ENCODE measurements around the gene COL23A1. TPM values are rescaled to one million over a fixed set of nuclear protein-coding genes. Genes with fewer than 3 reads are reported as not detected.

COL23A1 gene
- polyA plus RNA-seq, 1 donor from 2014 or later: 0.18 TPM

DNA sequence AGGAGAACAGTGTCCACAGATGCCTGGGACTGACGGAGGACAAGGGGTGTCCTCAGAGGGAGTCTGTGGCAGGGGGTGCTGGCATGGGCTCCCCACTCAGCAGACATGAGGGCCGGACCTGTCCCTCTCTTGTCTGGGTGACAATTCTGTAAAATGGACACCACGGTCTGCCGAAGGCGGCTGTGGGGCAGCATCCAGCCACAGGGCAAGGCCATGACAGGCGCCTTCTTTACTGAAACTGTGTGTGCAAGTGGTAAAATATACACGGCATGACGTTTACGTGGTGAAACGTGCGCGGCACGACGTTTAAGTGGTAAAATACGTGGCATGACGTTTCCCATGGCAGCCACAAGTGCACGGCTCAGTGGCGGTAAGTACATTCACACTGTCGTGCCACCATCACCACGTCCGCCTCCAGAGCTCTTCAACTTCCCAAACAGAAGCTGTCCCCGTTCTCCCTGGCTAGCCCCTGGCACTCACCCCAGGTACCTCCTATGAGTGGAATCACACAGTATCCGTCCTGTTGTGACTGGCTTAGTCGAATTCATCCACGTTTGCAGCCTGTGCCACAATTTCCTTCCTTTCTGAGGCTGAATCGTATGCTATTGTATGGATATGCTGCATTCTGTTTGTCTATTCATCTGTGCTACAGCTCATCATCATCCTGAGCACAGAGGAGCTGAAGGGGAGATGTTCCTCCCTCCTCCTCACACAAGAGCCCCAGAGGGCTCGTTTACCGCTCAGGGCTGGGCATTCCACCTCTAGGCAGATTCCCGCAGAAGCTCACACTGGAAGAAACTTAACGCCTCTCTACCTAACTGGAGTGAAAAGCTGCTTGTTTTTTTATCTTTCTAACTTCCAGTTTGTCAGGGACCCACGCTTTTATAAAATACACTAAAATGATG, 52.5 kb downstream of the COL23A1 start:
- Mint-ChIP-seq H3K27me3 (peaks cover 2% of the 10 kb centered on the region), H3K4me3 (no peak overlapping the region), H3K27ac (no peak overlapping the region), H3K4me1 (no peaks in the 10 kb centered on the region), H3K9me3 (peaks cover 0 to 1% (median 0%) of the 10 kb centered on the region in 3 donors), H3K36me3 (no peaks in the 10 kb centered on the region)

DNA sequence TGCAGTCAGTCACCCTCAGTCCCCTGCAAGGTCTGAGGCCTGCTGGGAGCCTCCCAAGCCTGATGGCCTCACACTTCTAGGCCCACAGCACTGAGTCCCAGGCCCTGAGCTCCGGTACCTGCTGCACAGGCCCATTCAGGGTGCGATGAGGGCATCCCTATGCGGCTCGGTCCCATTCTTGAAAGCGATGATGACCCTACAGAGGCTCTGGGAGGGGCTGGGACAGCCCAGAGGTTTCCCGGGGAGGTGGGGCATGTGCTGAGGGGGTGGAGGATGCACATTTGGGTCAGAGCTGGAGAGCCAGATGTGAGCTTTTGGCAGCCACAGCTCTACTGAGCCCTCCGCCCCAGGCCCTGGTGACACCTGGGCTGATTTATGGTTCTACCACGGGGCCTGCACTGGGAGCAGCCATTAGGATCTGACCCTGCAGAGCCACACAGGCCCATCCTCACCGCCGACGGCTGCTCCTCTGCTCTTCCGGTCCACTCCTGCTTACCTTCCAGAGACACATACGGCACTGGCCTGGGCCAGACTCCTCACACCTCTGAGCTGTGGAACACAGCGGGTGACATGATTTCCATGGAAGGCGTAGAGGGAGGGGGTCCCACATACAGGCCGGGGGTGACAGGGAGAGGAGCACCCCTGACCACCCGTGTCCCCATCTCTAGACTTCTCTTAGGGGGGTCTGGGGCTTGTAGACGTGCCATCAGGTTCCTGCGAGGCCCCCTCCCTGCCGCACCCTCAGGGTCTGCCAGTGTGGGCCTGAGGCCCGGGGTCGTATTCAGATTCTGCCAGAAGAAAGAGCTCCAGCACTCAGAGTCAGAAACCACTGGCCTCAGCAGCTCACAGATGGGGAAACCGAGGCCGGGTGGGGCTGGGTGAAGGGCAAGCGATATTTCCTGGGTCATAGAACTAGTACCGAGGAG, 53.4 kb downstream of the COL23A1 start:
- Mint-ChIP-seq H3K4me1 (no peaks in the 10 kb centered on the region), H3K4me3 (no peak overlapping the region), H3K36me3 (no peaks in the 10 kb centered on the region), H3K27me3 (no peaks in the 10 kb centered on the region), H3K9me3 (peaks cover 0 to 1% (median 0%) of the 10 kb centered on the region in 3 donors), H3K27ac (no peak overlapping the region)

DNA sequence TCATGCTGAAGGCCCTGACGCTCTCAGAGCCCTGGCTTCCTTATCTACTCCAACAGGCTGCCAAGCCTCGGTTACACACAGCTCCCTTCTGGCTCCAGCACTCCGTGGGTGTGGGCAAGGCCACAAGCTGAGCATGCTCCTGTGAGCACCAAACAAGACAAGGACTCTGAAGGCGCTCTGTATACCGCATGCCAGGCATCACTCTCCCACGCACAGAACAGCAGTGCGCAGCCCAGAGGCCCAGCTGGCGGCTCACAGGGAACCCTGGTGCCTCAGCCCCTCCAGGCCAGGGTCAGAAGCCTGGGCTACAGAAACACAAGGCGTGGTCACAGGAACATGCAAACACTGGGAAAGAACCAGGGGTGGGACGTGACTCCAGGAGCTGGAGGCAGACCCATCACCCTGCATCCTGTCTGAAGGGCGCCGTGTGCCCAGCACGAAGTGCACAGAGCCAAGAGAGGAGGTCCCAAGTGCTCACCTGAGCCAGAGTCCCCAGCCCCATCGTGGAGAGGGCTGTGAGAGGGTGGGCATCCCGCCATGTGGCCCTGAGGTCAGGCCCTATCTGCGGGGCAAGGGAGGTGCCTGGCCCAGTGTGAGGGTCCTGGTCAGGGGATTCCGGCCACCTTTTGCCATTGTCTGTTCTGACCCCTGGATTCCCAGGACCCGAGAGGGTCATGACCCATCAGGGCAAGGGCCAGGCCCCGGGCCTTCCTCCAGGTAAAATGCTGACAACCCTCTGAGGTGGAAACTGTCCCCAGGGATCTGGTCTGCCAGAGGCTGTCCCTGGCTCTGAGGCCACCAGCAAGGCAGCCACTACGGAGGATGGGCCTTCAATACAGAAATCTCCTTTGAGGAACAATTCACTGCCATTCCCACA, 54.7 kb downstream of the COL23A1 start:
- H3K9me3 Mint-ChIP-seq: peaks cover 0 to 1% (median 0%) of the 10 kb centered on the region in 3 donors
- H3K4me3 Mint-ChIP-seq: no peak overlapping the region
- H3K4me1 Mint-ChIP-seq: no peaks in the 10 kb centered on the region
- H3K27ac Mint-ChIP-seq: no peak overlapping the region
- H3K27me3 Mint-ChIP-seq: peaks cover 2% of the 10 kb centered on the region
- no peaks in the 10 kb centered on the region for H3K36me3 Mint-ChIP-seq

DNA sequence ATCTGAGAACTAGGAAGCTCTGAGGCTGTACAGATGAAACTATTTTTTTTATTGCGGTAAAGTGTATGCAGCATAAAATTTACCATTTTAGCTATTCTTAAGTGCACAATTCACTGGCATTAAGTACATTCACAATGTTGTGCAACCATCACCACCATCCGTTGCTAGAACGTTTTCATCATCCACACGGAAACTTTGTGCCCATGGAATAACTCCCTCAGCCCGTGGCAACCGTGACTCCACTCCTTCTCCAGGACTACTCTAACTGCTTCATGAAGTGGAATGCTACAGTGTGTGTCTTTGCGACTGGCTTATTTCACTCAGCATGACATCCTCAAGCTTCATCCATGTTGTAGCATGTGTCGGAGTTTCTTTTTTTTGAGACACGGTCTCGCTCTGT, 57.1 kb downstream of the COL23A1 start:
- H3K27me3 Mint-ChIP-seq: peaks cover 2% of the 10 kb centered on the region
- H3K27ac Mint-ChIP-seq: no peak overlapping the region
- no peaks in the 10 kb centered on the region for H3K4me1 Mint-ChIP-seq
- H3K4me3 Mint-ChIP-seq: no peak overlapping the region
- H3K36me3 Mint-ChIP-seq: no peaks in the 10 kb centered on the region
- H3K9me3 Mint-ChIP-seq: peaks cover 0 to 1% (median 0%) of the 10 kb centered on the region in 3 donors

DNA sequence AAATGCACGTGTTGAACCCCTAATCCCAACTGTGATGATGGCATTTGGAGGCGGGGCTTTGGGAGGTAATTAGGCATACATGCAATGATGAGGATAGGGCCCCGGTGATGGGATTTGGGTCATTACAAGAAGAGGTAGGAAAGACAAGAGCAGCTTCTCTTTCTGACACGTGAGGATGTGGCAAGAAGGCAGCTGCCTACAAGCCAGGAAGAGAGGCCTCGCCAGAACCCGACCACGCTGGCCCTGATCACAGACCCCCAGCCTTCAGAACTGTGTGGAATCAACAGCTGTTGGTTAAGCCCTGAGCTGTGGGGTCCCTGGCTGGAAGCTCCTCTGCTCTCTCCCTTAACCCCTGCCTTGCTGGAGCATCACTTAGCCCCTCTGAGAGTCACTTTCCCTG, 57.5 kb downstream of the COL23A1 start:
- Mint-ChIP-seq H3K36me3 (no peaks in the 10 kb centered on the region), H3K27me3 (peaks cover 2% of the 10 kb centered on the region), H3K4me1 (no peaks in the 10 kb centered on the region), H3K4me3 (peak overlapping the region in 1 of 4 donors; percentile 51), H3K9me3 (peaks cover 0 to 1% (median 0%) of the 10 kb centered on the region in 3 donors), H3K27ac (no peak overlapping the region)

DNA sequence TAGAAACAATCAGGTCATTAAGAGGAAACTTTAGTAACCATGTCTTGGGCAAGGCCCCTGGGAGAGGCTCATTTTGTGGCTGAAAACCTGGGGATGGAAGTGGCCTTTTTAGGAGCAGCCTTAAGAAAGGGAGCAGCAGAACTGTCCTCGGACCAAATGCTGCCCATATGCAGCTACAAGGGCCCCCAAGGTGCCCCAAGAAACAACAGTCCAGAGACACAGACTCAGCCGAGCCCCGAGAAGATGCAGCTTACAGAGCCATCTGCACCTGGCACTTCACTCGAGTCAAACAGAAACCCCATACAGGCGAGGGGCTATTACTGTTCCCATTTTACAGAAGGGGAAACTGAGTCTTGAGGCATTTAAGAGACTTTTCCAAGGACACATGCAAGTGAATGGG, 58.0 kb downstream of the COL23A1 start:
- Mint-ChIP-seq H3K4me3 (peak overlapping the region in 1 of 4 donors; percentile 51), H3K27ac (no peak overlapping the region), H3K36me3 (no peaks in the 10 kb centered on the region), H3K9me3 (peaks cover 0 to 1% (median 0%) of the 10 kb centered on the region in 3 donors), H3K27me3 (peaks cover 2% of the 10 kb centered on the region), H3K4me1 (no peaks in the 10 kb centered on the region)

DNA sequence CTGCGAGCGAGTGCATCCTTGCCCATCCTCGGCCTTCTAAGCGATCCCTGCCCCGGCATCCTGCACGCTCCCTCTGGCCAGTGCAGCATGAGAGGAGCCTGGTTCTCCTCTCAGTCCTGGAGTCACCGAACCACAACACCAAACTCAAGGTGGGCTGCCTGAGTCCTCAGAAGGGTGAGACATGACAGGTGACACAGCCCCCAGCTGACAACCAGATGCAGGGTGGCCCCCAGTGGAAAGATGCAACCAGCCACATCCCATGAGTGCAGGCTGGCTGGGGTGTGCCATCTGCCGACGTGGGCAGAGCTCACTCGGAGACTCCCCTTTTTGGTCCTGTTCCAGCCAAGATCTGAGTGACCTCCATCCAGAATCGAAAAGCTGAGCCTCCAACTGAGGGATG, 58.4 kb downstream of the COL23A1 start:
- H3K4me1 Mint-ChIP-seq: no peaks in the 10 kb centered on the region
- no peaks in the 10 kb centered on the region for H3K9me3 Mint-ChIP-seq
- no peaks in the 10 kb centered on the region for H3K36me3 Mint-ChIP-seq
- H3K27me3 Mint-ChIP-seq: peaks cover 2% of the 10 kb centered on the region
- H3K27ac Mint-ChIP-seq: no peak overlapping the region
- H3K4me3 Mint-ChIP-seq: no peak overlapping the region

DNA sequence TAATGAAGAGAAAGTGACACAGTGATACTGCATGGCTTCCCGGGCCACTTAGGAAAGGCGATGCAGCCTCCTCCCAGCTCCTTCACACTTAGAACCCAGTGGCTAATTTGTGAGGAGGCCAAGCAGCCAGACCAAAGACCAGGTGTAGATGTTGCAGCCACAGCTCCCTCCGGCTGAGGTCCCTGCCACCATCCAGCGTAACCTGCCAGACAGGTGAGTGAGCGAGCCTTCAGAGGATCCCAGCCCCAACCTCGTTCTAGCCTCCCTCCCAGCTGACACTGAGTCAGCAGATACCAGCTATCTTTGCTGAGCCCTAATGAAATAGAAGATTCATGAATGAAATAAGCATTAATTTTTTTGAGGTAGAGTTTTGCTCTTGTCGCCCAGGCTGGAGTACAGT, 59.7 kb downstream of the COL23A1 start:
- Mint-ChIP-seq H3K4me3 (no peak overlapping the region), H3K27ac (peak overlapping the region in 1 of 3 donors; percentile 71), H3K9me3 (peaks cover 0 to 1% (median 0%) of the 10 kb centered on the region in 3 donors), H3K4me1 (no peaks in the 10 kb centered on the region), H3K27me3 (peaks cover 2% of the 10 kb centered on the region), H3K36me3 (no peaks in the 10 kb centered on the region)

DNA sequence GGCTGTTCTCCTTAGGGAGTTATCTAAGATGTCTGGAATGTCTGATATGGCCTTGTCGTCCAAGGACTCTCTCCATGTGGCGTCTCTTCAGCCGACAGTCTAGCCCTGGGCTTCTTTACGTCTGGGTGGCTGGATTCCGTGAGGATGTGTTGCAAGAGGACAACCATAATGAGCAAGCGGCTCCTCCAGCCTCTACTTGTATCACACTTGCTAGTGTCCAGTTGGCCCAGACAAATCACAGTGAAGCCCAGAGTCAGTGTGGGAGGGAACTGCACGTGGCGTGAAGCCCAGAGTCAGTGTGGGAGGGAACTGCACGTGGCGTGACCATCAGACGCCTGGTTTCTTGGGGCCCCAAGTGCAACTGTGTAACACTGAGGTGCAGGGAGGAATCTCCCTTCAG, 61.1 kb downstream of the COL23A1 start:
- Mint-ChIP-seq H3K36me3 (no peaks in the 10 kb centered on the region), H3K27ac (no peak overlapping the region), H3K4me1 (no peaks in the 10 kb centered on the region), H3K27me3 (peaks cover 2% of the 10 kb centered on the region), H3K4me3 (peak overlapping the region in 1 of 4 donors; percentile 45), H3K9me3 (peaks cover 0 to 3% (median 0%) of the 10 kb centered on the region in 3 donors)

DNA sequence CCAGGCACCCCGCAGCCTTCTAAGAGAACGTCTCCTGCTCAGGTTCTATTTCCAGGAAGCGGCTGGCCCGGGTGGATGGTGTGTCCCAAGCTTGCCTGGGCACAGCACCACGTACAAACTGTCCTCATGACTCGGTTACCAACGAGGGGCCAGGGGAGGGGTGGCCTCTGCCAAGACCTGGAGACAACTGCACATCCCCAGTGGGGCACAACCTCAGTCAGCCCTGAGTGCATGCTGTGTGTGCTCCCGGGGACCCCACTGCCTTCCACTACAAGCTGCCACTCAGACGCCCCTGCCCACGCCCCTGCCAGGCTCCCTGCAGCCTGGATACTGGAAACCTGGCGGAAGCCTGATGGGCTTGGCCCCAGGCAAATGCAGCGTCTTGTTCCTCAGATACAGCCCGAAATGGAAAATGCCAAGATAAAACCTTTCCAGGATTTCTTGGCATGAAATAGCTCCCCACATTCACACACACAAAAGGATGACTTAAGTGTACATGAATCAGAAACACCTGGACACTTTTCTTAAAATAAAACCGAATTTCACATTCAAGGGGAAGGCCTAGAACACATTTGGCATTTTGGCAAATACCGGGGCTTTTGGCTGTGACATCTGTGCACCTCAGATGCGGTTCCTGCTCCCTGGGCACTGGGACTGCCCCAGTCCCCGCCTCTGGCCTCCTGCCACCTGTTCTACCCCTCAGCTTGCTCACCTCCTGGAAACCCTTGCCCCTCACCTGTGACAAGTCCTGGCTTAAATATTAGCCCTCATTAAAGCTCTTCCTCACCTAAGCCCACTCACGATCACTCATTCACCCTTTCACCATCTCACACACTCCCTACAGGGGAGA, 62.5 kb downstream of the COL23A1 start:
- Mint-ChIP-seq H3K36me3 (no peaks in the 10 kb centered on the region), H3K27ac (peak overlapping the region in 1 of 3 donors; percentile 67)

DNA sequence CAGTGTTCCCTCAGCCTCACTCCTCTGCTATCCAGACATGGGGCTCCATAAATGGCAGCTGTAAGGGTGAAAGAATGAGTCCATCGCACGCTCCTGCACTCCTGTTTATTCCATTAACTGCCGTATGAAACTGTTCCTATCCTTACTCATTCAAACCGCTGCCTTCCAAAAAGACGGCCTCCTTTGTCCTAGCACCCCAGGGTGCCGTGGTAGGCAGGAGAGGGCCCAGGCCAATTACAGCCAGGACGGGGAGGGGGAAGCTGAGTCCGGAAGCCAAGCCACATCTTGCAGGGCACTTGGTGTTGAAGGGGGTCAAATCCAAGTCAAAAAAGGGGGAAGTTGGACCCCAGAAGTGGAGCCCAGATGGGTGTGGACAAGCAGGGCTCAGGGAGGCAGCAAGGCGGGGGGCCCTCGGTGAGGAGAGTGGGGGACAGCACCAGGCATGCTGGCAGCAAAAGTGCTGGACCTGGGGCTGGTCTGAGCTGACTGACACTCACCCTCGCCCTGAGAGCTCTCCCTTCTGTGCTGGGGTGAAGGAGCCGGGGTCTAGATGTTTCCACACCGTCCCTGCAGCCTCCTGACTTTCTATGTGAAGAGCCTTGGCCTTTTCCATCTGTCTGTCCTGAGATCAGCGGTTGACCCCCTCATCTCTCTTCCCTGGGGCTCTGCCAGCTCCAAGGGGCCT, 63.3 kb downstream of the COL23A1 start:
- Mint-ChIP-seq H3K9me3 (peaks cover 0 to 3% (median 0%) of the 10 kb centered on the region in 3 donors), H3K27me3 (peaks cover 2% of the 10 kb centered on the region), H3K27ac (peak overlapping the region in 1 of 3 donors; percentile 67), H3K4me1 (no peaks in the 10 kb centered on the region), H3K36me3 (no peaks in the 10 kb centered on the region), H3K4me3 (no peak overlapping the region)

More for the DNA sequence above, 62.5 kb downstream of the COL23A1 start:
- Mint-ChIP-seq H3K4me3 (no peak overlapping the region), H3K9me3 (peaks cover 0 to 3% (median 0%) of the 10 kb centered on the region in 3 donors), H3K27me3 (peaks cover 2% of the 10 kb centered on the region), H3K4me1 (no peaks in the 10 kb centered on the region)

DNA sequence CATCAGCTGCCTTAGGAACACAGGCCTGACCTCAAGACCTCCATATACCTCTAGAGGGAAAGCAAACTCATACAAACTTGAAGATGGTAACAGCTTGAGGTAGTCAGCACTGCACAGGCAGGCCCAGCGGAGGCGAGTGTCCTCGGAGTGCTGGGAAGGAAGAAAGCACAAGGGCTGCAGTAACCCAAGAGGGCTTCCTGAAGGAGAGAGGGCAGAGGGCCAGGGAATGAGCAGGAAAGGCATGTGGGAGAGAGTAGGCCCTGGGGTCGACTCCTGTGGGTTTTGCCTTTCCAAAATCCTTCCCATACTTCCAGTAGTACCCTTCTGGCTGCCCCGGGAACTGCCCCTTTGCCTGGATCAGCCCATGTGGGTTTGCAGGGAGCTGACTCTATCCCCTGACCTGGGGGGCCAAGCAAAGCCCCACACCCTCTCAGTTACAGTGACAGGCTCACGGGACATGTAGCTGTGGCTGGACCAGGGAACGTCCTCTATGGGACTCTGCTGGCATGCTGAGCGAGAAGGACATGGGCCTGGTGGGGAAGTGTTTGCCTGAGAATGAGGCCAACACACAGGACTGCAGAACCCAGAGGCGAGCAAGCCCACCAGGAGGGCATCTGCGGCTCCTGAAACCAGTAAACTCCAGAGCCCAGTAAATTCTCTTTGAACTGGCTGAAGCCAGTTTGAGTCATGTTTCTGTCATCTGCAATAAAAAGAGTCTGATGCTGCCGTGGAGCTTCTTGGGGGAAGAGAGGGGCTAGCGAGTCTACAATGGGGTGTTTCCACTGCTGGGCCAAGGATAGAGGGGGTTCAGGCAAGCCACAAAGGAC, 64.1 kb downstream of the COL23A1 start:
- Mint-ChIP-seq H3K27me3 (no peaks in the 10 kb centered on the region), H3K36me3 (no peaks in the 10 kb centered on the region), H3K9me3 (peaks cover 0 to 3% (median 0%) of the 10 kb centered on the region in 3 donors), H3K27ac (no peak overlapping the region), H3K4me1 (no peaks in the 10 kb centered on the region), H3K4me3 (no peak overlapping the region)

Data from IgD-negative memory B cell (primary cell).